Measurements from ENCODE around the gene MAGEL2.

DNA sequence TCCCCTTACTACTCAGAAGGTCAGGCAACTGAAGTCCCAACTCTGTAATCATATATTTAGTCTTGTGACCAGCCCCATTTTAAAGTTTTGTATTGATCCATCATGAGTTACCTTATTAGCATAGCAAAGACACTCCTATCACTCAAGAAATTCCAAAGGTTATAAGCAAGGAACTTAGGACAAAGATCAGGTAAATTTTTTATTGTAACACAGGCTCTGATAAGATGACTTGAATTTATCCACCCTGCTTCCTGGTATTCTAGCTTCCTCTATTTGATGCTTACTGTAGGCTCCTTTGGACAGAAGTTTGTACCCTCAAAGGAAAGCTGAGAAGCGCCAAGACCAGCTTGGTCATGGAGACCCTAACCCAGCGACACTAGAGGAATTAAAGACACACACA, 47.6 kb upstream of the MAGEL2 start:
- TF ChIP-seq, protein P1, sequence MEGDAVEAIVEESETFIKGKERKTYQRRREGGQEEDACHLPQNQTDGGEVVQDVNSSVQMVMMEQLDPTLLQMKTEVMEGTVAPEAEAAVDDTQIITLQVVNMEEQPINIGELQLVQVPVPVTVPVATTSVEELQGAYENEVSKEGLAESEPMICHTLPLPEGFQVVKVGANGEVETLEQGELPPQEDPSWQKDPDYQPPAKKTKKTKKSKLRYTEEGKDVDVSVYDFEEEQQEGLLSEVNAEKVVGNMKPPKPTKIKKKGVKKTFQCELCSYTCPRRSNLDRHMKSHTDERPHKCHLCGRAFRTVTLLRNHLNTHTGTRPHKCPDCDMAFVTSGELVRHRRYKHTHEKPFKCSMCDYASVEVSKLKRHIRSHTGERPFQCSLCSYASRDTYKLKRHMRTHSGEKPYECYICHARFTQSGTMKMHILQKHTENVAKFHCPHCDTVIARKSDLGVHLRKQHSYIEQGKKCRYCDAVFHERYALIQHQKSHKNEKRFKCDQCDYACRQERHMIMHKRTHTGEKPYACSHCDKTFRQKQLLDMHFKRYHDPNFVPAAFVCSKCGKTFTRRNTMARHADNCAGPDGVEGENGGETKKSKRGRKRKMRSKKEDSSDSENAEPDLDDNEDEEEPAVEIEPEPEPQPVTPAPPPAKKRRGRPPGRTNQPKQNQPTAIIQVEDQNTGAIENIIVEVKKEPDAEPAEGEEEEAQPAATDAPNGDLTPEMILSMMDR (IDR thresholded peaks at IDR 0.05; ENCODE audit: low read depth, low read length, missing input control) = no peak
- TF ChIP-seq FOXA2 (IDR thresholded peaks at IDR 0.05) (no peak), YY1 (IDR thresholded peaks at IDR 0.05) (no peak), TAF1 (conservative IDR thresholded peaks at IDR 0.05) (no peak), RAD21 (IDR thresholded peaks at IDR 0.05) (no peak), EGR1 (IDR thresholded peaks at IDR 0.05; ENCODE audit: low read depth in 2 of 2) (no peak), SP1 (IDR thresholded peaks at IDR 0.05) (no peak), HNF4A (conservative IDR thresholded peaks at IDR 0.05) (no peak)
- TF ChIP-seq, protein P2, sequence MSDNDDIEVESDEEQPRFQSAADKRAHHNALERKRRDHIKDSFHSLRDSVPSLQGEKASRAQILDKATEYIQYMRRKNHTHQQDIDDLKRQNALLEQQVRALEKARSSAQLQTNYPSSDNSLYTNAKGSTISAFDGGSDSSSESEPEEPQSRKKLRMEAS (IDR thresholded peaks at IDR 0.05) = no peak
- TF ChIP-seq, protein P3, sequence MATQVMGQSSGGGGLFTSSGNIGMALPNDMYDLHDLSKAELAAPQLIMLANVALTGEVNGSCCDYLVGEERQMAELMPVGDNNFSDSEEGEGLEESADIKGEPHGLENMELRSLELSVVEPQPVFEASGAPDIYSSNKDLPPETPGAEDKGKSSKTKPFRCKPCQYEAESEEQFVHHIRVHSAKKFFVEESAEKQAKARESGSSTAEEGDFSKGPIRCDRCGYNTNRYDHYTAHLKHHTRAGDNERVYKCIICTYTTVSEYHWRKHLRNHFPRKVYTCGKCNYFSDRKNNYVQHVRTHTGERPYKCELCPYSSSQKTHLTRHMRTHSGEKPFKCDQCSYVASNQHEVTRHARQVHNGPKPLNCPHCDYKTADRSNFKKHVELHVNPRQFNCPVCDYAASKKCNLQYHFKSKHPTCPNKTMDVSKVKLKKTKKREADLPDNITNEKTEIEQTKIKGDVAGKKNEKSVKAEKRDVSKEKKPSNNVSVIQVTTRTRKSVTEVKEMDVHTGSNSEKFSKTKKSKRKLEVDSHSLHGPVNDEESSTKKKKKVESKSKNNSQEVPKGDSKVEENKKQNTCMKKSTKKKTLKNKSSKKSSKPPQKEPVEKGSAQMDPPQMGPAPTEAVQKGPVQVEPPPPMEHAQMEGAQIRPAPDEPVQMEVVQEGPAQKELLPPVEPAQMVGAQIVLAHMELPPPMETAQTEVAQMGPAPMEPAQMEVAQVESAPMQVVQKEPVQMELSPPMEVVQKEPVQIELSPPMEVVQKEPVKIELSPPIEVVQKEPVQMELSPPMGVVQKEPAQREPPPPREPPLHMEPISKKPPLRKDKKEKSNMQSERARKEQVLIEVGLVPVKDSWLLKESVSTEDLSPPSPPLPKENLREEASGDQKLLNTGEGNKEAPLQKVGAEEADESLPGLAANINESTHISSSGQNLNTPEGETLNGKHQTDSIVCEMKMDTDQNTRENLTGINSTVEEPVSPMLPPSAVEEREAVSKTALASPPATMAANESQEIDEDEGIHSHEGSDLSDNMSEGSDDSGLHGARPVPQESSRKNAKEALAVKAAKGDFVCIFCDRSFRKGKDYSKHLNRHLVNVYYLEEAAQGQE (IDR thresholded peaks at IDR 0.05) = no peak

All from liver (tissue), 3 donors.